GM13977 (cell line): ENCODE measurements around the gene ADCY5.

Source experiments
- DNase-seq: peaks from one replicate; pipeline ENCODE4 v3.0.0; 2012; ENCODE audit warnings: low spot score
- in situ Hi-C: fragments of 300-500 bp; cut with MboI; formaldehyde crosslinking; loops from one replicate; pipeline ENCODE4 v1.12.0; 2022; ENCODE audit warnings: low sequenced_read_pairs, low pct_unique_long_range_greater_than_20kb, mixed read lengths, inconsistent platforms; ENCODE audit not compliant: unreplicated experiment
- TF ChIP-seq, protein P1 (sequence below): IDR thresholded peaks from 2 replicates; pipeline ENCODE4 v1.5.1; 2012; ENCODE audit warnings: mild to moderate bottlenecking, control low read depth; ENCODE audit not compliant: insufficient read depth; ENCODE audit errors: extremely low read depth, missing control alignments

Gene ADCY5

DNA sequence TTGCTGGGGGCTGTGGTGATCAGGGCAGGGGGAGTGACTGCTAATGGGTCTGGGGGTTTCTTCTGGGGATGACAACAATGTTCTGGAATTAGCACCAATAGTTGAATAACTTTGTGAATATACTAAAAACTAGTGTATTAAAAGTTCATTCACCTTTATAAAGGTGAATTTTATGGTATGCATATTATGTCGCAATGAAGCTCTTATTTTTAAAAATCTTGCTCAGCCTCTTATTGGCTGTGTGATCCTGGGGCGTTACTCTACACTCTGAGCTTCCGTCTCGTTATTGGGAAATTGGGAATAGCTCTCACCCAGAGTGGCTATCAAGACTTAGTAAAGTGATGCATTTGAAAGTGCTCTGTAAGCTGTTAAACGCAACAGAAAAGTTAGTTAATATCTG, 141.8 kb downstream of the ADCY5 start:
- no peak for DNase-seq
- TF ChIP-seq, protein P1, sequence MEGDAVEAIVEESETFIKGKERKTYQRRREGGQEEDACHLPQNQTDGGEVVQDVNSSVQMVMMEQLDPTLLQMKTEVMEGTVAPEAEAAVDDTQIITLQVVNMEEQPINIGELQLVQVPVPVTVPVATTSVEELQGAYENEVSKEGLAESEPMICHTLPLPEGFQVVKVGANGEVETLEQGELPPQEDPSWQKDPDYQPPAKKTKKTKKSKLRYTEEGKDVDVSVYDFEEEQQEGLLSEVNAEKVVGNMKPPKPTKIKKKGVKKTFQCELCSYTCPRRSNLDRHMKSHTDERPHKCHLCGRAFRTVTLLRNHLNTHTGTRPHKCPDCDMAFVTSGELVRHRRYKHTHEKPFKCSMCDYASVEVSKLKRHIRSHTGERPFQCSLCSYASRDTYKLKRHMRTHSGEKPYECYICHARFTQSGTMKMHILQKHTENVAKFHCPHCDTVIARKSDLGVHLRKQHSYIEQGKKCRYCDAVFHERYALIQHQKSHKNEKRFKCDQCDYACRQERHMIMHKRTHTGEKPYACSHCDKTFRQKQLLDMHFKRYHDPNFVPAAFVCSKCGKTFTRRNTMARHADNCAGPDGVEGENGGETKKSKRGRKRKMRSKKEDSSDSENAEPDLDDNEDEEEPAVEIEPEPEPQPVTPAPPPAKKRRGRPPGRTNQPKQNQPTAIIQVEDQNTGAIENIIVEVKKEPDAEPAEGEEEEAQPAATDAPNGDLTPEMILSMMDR: no peak
- in situ Hi-C loops: no loop called here

DNA sequence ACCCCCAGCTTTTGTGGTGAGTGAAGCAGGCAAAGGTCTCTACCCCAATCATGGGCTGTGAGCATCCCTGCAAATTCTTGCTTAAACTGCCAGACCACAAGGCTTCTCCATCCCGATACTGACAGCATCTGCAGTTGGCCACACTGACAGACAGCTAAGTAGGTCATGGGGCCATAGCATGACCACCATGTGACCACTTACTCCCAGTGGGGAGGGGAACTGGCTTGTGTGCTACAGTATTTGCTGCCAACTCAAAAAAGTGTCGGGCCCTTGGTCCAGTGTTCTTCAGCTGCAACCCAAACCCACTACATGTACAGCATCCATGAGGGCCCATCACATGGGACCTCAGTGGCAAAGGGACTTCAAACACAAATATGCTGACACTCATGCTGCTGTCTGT, 143.7 kb downstream of the ADCY5 start:
- in situ Hi-C loops: no loop called here
- TF ChIP-seq, protein P1: no peak
- DNase-seq: no peak

DNA sequence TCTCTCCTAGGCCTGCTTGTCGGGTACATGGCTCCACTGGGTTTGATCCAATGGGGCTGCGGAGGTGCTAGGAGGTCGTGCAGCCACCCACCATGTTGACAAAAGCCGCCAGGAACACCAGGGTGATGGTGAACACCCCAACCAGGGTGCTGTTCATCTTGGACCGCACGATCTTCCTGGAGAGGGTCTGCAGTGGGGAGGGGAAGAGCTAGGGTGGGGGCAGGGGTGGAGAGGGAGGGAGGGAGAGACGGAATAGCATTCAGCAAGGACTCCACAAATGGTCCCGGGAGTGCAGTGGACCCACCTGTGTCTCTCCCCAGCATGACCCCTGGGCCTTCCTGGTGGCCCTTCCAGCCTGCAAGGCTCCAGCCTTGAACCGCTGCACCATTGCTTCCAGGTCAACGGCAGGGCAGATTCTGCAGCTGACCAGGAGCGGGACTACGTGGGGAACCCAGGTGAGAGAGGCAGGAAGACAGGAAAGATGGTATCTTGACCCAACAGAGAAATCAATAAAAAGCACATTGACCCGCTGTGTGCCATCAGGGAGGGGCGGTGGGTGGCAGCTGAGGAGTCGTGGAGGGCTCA, 144.8 kb downstream of the ADCY5 start:
- in situ Hi-C loops: no loop called here
- no peak for DNase-seq
- TF ChIP-seq, protein P1: no peak

DNA sequence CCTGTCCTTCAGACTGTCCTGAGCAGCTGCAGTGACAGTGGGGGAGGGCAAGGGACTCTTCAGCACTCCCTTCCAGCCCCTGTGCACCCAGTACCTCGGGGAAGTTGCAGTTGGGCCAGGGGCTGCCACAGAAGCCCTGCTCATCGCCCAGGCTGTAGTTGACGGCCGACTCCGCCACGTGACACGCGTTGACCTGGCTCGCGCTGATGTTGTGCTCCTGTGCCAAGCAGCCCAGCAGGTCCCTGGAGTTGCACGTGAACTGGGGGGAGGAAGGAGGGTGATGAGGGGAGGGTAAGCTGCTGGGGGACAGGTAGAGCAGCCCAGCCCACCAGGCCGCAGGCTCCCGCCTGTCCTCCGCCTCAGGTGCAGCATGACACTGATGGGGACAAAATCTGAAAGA, 145.9 kb downstream of the ADCY5 start:
- in situ Hi-C loops: no loop called here

DNA sequence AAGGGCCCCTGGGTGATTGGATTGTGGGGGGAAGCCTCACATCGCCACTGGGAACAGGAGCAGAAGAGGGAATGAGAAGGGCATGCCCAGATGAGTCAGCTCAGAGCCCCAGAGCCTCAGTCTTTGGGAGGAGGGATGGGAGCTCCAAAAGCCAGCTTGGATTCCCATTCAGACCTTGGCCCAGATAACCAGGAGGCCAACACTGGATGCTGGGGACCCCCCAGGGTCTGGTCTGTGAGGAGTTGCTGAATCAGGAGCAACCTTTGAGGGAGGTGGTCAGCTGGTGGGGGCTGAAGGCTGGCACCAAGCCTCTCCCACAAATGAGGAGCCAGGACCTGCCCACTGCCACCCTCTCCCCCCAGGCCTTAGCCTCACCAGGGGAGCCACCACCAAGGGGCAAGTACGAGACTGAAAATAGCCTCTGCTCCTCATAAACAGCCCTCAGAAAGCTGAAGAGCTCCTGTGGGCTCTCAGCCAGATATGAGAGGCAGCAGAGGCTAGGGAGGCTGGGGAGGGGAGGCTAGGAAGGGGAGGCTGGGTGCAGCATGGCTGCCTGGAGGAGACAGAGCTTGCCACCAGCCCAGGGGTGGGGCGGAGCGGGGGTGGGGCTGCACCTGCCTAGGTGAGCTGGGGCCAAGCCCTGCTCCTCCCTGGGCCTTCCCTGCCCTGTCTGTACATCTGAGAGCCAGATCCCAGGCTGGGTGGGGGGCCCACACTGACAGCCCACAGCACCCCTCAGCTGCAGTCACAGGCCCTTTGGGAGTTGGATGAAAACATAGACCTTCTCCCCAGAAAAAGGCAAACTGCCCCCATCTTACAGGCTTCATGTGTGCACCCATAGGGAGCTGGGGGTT, 147.3 kb downstream of the ADCY5 start:
- in situ Hi-C loops: no loop called here
- TF ChIP-seq, protein P1: no peak
- DNase-seq: no peak

More for the DNA sequence above, 145.9 kb downstream of the ADCY5 start:
- no peak for DNase-seq
- TF ChIP-seq, protein P1: no peak

DNA sequence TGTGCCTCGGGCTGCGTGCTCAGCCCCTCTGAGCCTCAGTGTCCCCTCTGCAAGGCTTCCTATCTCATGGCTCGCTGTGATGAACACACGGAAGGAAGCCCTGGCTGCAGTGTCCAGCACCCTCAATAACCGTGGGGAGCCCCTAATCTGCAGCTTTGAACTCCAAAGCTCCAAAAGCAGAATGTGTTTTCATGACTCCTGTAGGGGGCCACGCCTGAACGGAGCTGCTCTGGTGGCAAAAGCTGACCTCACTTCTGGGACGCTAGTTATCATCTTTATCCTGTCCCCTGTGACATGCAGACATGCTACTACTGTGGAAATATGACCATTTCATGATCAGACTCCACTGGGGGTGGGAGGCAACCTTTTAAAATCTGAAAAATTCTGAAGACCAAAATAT, 148.3 kb downstream of the ADCY5 start:
- TF ChIP-seq, protein P1: no peak
- in situ Hi-C loops: no loop called here
- DNase-seq: no peak
